ENCODE results near the gene CD300LG.
"Not testable (repeated sequence)": the region's sequence is repeated elsewhere in the genome, so short reads cannot be mapped to it uniquely, and the experiment has no call there.

CD300LG gene

GRCh38 chr17:43856141-43856540 lies 9.2 kb downstream of the CD300LG start:
- no peak for DNase-seq

- no peak for DNase-seq
These were observed 10.2 kb downstream of the CD300LG start for GRCh38 chr17:43857141-43857540.

GRCh38 chr17:43857957-43858600 lies 11.1 kb downstream of the CD300LG start:
- DNase-seq = no peak

GRCh38 chr17:43860077-43860725 lies 13.2 kb downstream of the CD300LG start:
- no peak for DNase-seq

GRCh38 chr17:43860927-43861622 lies 14.1 kb downstream of the CD300LG start:
- no peak for DNase-seq

GRCh38 chr17:43861960-43862359 lies 15.0 kb downstream of the CD300LG start:
- DNase-seq = no peak

GRCh38 chr17:43864161-43864984 lies 17.4 kb downstream of the CD300LG start:
- no peak for DNase-seq

GRCh38 chr17:43868226-43868994 lies 21.4 kb downstream of the CD300LG start:
- DNase-seq = no peak

- DNase-seq = not testable (repeated sequence)
These were observed 22.1 kb downstream of the CD300LG start for GRCh38 chr17:43869031-43869430.

- no peak for DNase-seq
These were observed 25.1 kb downstream of the CD300LG start for GRCh38 chr17:43871946-43872690.

- no peak for DNase-seq
These were observed 26.1 kb downstream of the CD300LG start for GRCh38 chr17:43873091-43873490.

- DNase-seq = no peak
These were observed 26.8 kb downstream of the CD300LG start for GRCh38 chr17:43873815-43874214.

GRCh38 chr17:43874293-43874692 lies 27.3 kb downstream of the CD300LG start:
- DNase-seq = no peak

- DNase-seq = no peak
These were observed 28.6 kb downstream of the CD300LG start for GRCh38 chr17:43875476-43876147.

GRCh38 chr17:43877031-43877430 lies 30.1 kb downstream of the CD300LG start:
- DNase-seq = no peak

GRCh38 chr17:43877451-43878155 lies 30.6 kb downstream of the CD300LG start:
- no peak for DNase-seq

GRCh38 chr17:43878260-43879175 lies 31.5 kb downstream of the CD300LG start:
- DNase-seq = peak; percentile 66

GRCh38 chr17:43879723-43880419 lies 32.9 kb downstream of the CD300LG start:
- DNase-seq = no peak
